GF-D8 (cell line): ENCODE results near the gene PDZK1.
"Not testable (repeated sequence)": the region's sequence is repeated elsewhere in the genome, so short reads cannot be mapped to it uniquely, and the experiment has no call there.

ENCODE experiments used
- DNase-seq: peaks from one replicate; lab custom pipeline; 2025; lab: John Stamatoyannopoulos, UW

The PDZK1 gene

DNA sequence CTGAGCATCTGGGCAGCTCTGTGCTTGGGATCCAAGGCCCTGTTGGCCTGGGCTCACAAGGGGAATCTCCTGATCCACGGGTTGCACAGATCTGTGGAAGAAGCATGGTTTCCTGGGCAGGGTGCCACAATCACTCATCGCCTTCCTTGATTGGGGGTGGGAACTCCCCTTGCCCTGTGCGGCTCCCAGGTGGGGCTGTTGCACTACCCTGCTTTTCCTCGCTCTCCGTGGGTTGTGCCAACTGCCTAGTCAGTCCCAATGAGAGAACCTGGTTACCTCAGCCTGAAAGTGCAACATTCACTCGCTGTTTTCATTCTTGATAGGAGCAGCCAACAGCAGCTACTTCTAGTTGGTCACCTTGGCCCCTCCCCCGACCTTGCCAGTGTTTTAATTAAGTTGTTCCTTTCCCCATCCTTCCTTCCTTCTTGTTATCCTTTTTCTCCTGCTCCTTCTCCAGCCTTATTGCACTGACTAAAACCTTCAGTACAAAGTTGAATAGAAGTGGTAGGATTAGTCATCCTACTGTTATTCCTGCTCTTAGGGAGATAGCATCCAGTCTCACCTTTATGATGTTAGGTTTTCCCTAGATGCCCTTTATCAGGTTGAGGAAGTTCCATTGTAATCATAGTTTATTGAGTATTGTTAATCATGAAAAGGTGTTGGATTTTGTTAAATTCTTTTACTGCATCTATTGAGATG is 50.8 kb downstream of the PDZK1 start:
- not testable (repeated sequence) for DNase-seq

DNA sequence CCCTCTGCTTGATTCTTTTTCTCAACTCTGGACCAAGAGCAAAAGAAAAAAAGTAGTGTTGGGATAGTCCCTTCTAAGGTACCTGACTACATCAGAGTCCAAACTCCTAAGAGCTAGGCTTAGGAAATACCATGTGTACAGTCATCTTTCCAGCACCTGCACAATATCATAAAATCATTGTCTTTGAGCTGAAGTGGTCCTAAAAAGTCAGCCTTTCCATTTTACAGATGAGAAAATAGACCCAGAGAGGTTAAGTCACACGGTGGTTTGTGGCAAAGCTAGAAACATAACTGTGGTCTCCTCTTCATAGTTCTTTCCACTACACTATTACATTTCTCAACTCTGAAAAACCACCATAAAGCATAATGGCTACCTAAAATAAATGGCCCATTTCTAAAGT is 63.2 kb downstream of the PDZK1 start:
- not testable (repeated sequence) for DNase-seq

DNA sequence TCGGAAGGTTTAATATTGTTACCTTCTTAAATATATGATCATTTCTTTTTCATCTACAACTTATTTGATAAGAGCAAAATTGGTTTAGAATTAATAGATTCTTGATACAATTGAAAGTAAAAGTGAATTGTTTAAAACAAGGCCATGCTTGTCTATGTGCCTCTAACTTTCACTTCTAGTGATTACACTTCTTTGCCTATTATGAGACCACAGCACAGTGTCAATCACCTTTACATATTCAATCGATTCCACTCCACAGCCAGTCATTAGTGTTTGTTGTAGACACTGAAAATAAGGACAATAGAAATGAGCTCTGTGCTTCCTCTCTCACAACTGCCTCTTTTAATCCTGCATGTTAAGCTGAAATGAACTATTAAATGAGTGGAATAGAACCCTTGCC is 65.3 kb downstream of the PDZK1 start:
- DNase-seq = not testable (repeated sequence)

DNA sequence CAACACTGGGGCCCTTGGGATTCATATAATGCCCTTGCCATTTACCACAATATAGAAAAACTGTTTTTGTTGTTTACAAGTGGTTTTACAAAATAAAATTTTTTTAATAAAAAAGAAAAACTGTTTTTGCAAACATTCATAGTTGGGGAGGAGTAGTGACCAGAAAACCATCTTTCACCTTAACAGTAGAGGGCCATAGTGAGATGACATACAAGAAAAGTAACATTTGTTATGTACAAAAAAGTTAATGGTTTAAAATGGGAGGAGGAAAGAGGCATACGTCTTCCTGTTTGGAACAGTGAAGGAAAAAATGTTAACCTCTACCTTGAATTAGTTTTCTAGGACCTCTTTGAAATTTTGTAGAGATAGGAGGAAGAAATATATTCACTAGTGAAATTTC is 70.9 kb downstream of the PDZK1 start:
- not testable (repeated sequence) for DNase-seq

DNA sequence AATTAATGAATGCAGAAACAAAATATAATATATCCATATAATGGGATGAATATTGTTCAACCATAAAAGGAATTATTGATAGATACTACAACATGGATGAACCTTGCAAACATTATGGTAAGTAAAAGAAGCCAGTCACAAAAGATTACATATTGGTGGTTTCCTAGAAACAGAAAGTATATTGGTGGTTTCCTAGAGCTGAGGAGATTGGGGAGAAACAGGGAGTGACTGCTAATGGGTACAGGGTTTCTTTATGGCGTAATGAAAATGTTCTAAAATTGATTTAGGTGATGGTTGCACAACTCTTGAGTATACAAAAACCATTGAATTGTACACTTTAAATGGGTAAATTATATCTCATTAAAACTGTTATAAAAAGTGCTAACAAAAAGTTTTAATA is 85.0 kb downstream of the PDZK1 start:
- DNase-seq = not testable (repeated sequence)
